Mucosa of descending colon (tissue), 3 donors: ENCODE data around the gene CLDN24. TPM values are rescaled to one million over a fixed set of nuclear protein-coding genes. Genes with fewer than 3 reads are reported as not detected.

ENCODE experiments used
- ATAC-seq: fragments of 200-7000 bp; cut with Tn5 transposase; one replicate; pipeline ENCODE4 v1.9.1; 2020; ENCODE audit warnings: mild to moderate bottlenecking, moderate library complexity
- DNase-seq, 3 donors: peaks; one replicate each; pipeline ENCODE4 v3.0.0-alpha.2; 2020
- H3K36me3 ChIP-seq: fragments of 200-600 bp; one replicate; pipeline ENCODE4 v1.8.0; 2021; ENCODE audit warnings: low read depth, mild to moderate bottlenecking
- H3K4me1 ChIP-seq: fragments of 200-600 bp; one replicate; pipeline ENCODE4 v1.8.0; 2021; ENCODE audit warnings: low read depth, mild to moderate bottlenecking
- H3K4me3 ChIP-seq: fragments of 200-600 bp; one replicate; pipeline ENCODE4 v1.8.0; 2021; ENCODE audit warnings: mild to moderate bottlenecking
- H3K9me3 ChIP-seq: fragments of 200-600 bp; one replicate; pipeline ENCODE4 v1.8.0; 2021; ENCODE audit warnings: mild to moderate bottlenecking
- CTCF ChIP-seq: fragments of 200-600 bp; IDR thresholded peaks from one replicate; pipeline ENCODE4 v1.8.0; 2022; ENCODE audit warnings: antibody characterized with exemption, mild to moderate bottlenecking
- intact Hi-C, 2 donors: fragments of 100-400 bp; cut with DNase I in 1 of 2; cut with micrococcal nuclease in 1 of 2; formaldehyde crosslinking; loops; one replicate each; pipeline versions ENCODE4 v1.11.0 to v1.11.1; 2022; cut with DNase I, micrococcal nuclease
- total RNA-seq, 3 donors: library from RNA; stranded (reverse); fragmentation: NEBNext Ultra II Directional in 2 of 3; extraction: Animal tissue kit (Norgen Biotek cat#: 25700) in 2 of 3; gene quantifications; one replicate each; pipeline versions ENCODE4 v1.2.1 to v1.2.4, GENCODE V29; 2021 to 2023
- donor health status: DM: no; HTN: no; CAD: no; lungs with moderate emphysema.
- donor health status: DM: no; HTN: no; CAD: no.
- donor health status: DM: no; HTN: yes; CAD: no.

CLDN24 gene
- total RNA-seq, 3 donors from 2014 or later = not detected

GRCh38 chr4:183320211-183321059 lies 1.8 kb downstream of the CLDN24 start, which contains the start of gene CLDN22:
TSS of gene CLDN22 (minus strand) at chr4:183320276. CDS start at chr4:183320218, 58 bp downstream.
- H3K4me3 ChIP-seq = no peak within 1 kb of the TSS
- ATAC-seq (no peak), DNase-seq (no peak)
- intact Hi-C loops = no loop called here
- no peak for TF ChIP-seq CTCF
- H3K4me1 ChIP-seq = no peaks in the 10 kb centered on the region
- no peaks in the 10 kb centered on the region for H3K9me3 ChIP-seq
- no peaks in the 10 kb centered on the region for H3K36me3 ChIP-seq

- intact Hi-C loops = no loop called here
Observed at GRCh38 chr4:183318656-183319055, 3.6 kb downstream of the CLDN24 start.

GRCh38 chr4:183314806-183315205 lies 7.4 kb downstream of the CLDN24 start:
- Histone ChIP-seq H3K4me3 (no peak overlapping the region), H3K36me3 (no peaks in the 10 kb centered on the region), H3K4me1 (no peaks in the 10 kb centered on the region), H3K9me3 (no peaks in the 10 kb centered on the region)
- no peak for TF ChIP-seq CTCF
- intact Hi-C loops = no loop called here
- ATAC-seq (no peak), DNase-seq (no peak)

More at GRCh38 chr4:183318656-183319055, 3.6 kb downstream of the CLDN24 start:
- no peak for ATAC-seq
- no peaks in the 10 kb centered on the region for H3K36me3 ChIP-seq
- H3K4me3 ChIP-seq = no peak overlapping the region
- H3K9me3 ChIP-seq = no peaks in the 10 kb centered on the region
- no peaks in the 10 kb centered on the region for H3K4me1 ChIP-seq
- TF ChIP-seq CTCF = no peak
- DNase-seq = no peak

GRCh38 chr4:183314336-183314735 lies 7.9 kb downstream of the CLDN24 start:
- no peak for DNase-seq
- no peak for TF ChIP-seq CTCF
- H3K4me3 ChIP-seq = no peak overlapping the region
- no peak for ATAC-seq
- no peaks in the 10 kb centered on the region for H3K9me3 ChIP-seq
- H3K4me1 ChIP-seq = no peaks in the 10 kb centered on the region
- intact Hi-C loops = no loop called here
- no peaks in the 10 kb centered on the region for H3K36me3 ChIP-seq

GRCh38 chr4:183312841-183313240 lies 9.4 kb downstream of the CLDN24 start:
- no peak for TF ChIP-seq CTCF
- no peaks in the 10 kb centered on the region for H3K4me1 ChIP-seq
- no peak overlapping the region for H3K4me3 ChIP-seq
- DNase-seq (no peak), ATAC-seq (no peak)
- intact Hi-C loops = no loop called here
- no peaks in the 10 kb centered on the region for H3K36me3 ChIP-seq
- H3K9me3 ChIP-seq = no peaks in the 10 kb centered on the region
